Stimulated activated CD4-positive, alpha-beta T cell treated with anti-CD3 and anti-CD28 coated beads, Interleukin-15, amount 100 ng/mL, for 24 hours (primary cell): ENCODE results near the gene ZDHHC7.
"Not testable (repeated sequence)": the region's sequence is repeated elsewhere in the genome, so short reads cannot be mapped to it uniquely, and the experiment has no call there.

Source experiments
- DNase-seq: peaks from one replicate; pipeline ENCODE4 v3.0.0-alpha.2; 2020

The ZDHHC7 gene

DNA sequence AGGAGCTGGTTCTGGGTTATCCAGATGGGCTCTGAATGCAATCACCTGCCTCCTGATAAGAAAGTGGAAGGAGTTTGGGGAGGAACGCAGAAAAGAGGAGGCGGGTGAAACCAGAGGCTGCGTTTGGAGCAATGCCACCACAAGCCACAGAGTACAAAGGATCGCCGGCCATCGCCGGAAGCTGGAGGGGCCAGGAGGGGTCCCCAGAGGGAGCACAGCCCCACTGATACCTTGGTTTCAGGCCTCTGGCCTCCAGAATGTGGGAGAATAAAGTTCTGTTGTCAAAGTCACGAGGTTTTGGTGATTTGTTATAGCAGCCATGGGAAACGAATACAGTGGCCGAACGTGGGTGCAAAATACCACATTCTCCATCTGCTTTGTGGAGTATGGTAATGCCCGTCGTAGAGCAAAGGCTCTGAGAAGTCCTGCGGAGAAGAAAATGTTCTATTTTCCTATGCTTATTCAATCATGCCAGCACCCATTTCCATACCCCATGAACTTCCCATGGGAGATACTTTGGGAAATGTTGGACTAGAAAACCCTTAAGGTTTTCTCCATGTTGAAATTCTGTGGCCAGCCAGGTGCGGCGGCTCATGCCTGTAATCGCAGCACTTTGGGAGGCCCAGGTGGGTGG, 51.4 kb downstream of the ZDHHC7 start:
- no peak for DNase-seq

DNA sequence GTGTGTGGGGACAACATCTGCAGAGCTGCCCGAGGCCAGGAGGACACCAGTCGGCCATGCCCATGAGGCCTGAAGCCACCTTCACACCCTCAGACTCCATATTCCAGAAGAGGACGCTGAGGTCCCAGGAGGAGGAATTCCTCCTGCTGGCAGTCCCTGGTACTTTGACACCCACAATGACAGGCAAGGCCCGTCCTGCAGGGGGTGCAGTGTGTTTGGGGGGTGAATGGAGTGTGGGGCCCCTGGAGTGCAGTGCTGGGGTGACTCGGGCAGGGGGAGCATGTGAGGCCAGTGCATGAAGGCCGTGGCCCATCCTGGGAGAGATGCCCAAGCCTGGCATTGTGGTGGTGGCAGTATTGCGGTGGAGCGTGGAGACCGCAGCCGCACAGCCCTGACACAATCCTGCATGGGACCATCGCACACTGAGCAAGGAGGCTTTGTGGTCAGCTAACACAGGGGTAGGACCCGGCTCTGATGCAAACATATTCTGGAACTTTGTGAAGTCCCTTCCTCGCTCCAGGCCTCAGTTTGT, 52.2 kb downstream of the ZDHHC7 start:
- DNase-seq: no peak

DNA sequence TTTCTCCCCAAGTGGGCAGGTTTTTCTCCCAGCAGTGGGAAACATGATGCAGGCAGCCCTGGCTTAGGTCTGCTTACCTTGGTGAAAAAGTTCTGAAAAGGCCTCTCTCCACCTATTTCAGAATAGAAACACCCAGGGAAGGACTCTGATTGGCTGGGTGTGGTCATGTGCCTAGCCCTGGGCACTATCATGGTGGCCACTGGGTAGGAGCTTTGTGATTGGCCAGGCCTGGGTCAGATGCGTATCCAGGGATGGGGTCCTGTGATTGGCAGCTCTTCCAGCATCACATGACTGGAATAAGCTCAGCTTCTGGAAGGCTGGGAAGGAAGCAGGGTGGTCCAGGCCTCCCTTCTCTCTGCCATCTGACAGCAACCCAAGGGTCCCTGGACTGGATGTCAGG, 53.5 kb downstream of the ZDHHC7 start:
- DNase-seq: no peak

DNA sequence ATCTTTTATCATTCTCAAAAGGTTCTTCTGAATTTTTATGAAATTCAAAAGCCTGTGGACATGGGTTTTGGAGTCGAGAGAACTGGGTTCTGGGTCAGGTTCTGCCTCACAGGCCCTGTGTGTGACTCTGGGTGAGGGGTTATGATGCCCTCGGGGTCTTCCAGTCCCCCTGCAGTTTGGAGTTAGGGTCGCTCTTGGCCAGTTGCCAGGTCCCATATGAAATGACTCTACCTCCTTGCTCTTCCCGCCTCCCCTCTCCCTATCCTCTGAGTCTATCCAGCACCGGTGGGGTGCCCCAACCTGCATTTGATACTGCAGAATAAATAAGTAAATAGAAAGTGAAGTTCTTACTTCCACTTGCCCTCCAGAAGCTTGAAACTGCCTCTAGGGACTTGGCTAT, 54.1 kb downstream of the ZDHHC7 start:
- no peak for DNase-seq

DNA sequence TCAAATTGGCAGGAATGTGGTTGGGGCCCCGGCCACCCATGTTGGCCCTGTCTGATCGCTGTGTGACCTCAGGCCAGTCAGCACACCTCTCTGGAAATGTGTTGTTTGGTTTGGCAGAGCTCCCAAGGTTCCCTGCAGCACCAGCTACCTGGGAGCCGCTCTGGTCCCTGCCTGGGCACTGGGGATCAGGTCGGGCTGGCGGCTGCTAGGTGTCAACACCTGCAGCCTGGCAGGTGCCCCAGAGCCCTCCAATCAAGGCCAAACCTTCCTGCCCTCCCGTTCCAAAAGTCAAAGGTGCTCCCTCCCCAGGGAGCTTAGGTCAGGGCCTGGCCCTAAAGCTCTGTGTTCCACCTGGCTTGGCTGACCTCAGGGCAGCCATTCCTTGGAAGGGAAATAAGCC, 55.9 kb downstream of the ZDHHC7 start:
- no peak for DNase-seq

DNA sequence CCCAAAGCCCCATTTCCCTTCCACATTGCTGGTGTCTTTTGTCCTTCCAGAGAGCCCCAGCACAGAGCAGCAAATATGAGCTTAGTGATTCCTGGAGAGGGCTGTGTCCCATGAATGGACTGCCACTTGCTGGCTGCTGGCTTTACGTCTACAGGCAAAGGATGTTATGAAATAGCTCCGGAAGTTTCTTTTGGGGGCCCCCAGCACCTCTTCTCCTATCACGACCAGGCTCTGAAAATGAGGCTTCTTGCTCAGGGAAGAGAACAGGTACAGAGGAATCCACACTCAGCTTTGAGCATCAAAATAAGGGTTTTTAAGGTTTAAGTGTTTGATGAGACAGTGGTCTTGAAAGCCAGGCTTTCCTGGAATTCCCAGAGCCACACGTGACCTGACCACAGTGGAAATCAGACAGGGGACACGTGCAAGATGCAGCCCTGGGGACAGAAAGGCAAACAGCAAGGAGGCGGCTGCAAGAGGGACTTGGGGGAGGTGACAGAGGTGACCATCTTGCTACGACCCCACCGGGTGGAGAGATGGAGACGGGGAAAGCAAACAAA, 58.1 kb downstream of the ZDHHC7 start:
- DNase-seq: no peak

DNA sequence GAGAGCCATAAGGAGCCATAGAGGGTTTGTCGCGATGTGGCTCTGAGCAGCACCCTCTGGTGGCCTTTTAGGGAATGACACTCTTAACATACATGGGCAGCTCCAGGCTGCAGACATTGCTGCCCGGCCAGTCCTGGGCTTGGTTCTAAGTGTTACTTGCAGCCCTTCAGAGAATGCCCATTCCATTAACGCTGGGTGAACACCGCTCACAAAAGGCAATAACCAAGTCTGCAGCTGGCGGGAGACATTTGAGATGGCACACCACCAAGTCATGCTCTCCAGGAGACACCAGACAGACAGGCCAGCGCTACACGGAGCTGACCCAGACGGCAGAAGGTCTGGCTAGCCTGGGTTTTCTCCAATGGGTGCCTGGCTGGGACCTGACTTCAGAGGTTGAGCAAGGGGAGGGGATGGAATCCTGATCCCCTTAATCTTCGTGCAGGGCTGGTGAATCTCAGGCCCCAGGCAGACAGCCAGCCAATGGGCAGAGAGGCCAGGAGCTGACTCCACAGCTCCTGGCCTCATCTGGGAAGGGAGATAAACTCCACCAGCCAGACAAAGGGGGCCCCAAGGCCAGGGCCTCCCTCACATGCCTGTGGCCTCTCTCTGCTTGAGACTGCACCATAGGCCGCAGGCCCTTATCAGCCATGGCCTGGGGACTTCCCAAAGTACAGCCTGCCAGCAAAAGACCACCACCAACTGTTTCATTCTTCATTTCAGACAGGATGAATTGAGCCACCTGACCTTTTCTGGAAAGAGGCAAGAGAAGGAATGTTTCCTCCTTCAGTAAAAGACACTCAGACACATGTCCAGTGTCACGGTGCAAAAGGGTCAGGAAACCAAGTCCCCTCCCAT, 58.8 kb downstream of the ZDHHC7 start:
- DNase-seq: peak; percentile 76

DNA sequence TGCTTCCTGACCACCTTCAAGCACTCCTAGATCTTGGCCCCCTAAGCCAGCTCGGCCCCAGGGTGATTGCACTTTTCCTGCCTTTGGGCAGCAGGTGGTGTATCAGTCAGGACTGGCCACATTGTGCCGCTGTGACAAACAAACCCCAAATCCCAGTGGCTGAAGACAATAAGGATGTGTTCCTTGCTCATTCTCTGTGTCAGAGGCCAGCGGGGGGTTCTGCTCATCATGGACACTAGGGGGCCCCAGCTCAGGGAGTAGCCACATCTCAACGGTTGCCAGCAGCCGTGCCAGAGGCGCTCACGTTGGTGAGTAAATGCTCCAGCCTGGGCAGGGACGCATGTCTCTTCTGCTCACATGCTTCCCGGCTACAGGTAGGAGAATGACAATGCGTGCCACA, 60.4 kb downstream of the ZDHHC7 start:
- peak; percentile 66 for DNase-seq

DNA sequence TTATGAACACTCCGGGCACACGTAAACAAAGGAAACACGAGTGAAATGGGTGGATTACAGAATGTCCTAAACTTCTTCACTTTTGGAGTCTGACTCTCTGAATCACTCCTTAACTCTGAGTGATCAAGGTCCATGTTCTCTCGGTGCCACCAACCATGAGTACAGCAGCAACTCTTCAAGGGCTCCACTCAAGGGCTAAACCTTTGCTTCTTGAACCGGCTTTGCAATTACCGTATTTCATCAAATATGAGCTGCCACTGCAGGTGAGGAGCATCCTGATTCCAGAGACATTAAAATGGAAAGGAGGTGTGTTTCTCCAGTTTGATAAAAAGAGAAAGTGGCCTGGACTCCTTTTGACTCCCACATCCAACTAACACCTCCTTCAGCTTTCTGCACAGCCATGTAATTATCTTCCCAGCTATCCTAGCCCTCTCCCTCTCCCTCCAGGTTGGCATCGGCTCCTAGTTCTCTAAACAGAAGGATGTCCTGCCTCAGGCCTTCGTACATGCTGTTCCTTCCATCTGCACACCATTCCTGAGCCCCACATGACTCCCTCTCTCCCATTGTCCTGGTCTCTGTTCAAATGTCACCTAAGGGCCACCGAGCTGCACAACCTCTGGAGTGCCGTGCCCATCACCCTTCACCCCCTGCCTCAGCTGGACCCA, 61.4 kb downstream of the ZDHHC7 start:
- DNase-seq: no peak

DNA sequence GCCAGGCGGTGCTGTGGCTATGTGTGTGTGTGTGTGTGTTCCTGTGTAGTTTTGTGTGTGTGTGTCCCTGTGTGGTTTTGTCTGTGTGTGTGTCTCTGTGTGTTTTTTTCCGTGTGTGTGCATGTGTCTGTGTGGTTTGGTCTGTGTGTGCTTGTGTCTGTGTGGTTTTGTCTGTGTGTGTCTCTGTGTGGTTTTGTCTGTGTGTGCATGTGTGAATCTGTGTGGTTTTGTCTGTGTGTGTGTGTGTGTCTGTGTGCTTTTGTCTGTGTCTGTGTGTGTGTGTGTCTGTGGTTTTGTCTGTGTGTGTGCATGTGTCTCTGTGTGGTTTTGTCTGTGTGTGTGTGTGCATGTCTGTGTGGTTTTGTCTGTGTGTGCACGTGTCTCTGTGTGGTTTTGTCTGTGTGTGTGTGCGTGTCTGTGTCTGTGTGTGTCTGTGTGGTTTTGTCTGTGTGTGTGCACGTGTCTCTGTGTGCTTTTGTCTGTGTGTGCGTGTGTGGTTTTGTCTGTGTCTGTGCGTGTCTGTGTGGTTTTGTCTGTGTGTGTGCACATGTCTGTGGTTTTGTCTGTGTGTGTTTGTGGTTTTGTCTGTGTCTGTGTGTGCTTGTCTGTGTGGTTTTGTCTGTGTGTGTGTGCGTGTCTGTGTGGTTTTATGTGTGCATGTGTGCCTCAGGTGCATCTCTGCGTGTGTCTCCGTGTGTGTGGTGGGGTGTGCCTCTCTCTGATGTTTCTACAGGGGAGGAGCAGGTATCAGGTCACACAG, 62.3 kb downstream of the ZDHHC7 start:
- DNase-seq: no peak

DNA sequence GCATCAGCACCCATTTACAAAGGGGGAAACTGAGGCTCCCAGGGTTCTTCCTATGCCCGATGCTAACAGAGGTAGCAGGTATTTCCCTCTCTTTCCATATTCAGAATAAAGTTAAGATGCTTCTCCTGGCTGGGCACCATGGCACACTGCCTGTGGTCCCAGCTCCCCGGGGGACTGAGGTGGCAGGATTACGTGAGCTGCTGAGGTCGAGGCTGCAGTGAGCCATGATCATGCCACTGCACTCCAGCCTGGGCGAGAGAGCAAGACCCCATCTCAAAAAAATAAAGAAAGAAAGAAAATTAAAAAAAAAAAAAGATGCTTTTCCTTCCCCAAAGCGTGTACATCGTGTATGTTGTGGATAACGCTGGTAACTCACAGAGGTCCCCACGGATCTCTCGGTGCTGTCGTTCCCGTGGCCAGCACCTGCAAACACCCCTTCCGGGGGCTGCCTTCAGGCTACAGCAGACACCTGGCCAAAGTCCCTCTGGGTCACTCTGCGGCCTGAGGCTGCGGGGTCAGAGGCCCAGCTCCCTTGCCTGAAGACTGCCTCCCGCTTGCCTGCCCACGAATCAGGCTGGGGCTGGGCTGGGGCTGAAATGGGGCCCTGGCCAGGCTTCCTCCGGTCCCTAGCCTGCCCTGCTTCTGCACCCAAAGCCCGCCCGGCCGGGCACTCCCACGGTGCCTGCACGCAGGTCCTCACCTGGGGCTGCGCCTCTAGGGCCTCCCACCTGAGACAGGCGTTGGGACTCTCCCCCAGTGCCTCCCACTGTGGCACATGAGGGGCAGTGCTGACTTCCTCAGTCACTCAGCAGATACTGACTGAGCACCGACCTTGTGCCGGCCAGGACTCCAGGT, 63.1 kb downstream of the ZDHHC7 start:
- DNase-seq: no peak

DNA sequence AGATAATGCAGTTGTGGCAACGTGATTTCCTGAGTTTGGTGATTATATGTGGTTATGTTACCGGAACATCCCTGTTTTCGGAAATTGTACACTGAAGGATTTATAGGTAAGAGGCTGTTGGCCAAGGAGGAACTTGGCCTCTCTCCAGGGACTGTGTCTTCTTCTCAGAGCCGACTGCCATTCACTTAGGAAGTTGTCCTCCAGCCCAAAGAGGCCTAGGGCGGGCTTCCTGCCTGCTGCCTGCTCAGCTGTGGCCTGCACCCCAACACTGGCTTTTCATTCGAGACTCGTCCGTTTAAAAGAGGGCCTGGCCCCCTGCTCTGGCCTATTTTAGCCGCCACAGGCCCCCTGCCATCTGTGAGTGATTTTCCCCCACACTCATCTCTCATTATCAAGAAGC, 64.3 kb downstream of the ZDHHC7 start:
- DNase-seq: no peak

DNA sequence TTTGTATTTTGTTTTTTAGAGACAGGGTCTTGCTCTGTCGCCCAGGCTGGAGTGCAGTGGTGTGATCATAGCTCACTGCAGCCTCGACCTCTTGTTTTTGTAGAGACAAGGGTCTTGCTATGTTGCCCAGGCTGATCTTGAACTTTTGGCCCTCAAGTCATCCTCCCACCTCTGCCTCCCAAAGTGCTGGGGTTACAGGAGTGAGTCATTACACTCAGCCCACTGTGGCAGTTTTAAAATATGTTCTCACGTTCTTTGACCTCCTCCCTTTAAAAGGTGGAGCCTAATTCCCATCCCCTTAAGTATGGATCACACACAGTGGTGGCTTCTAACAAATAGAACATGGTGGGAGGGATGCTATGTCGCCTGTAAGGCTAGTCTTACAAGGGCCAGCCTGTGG, 67.7 kb downstream of the ZDHHC7 start:
- DNase-seq: no peak

DNA sequence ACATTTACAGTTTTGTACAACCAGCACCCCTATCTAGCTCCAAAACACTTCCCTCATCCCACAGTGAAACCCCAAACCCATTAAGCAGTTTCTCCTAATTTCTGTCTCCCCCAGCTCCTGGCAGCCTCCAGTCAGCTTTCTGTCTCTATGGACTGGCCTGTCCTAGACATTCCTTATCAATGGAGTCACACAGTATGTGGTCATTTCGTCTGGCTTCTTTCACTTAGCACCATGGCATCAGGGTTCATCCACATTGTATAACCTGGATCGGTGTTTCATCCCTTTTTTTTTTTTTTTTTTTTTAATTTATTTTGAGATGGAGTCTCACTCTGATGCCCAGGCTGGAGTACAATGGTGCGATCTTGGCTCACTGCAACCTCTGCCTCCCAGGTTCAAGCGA, 68.5 kb downstream of the ZDHHC7 start:
- no peak for DNase-seq

DNA sequence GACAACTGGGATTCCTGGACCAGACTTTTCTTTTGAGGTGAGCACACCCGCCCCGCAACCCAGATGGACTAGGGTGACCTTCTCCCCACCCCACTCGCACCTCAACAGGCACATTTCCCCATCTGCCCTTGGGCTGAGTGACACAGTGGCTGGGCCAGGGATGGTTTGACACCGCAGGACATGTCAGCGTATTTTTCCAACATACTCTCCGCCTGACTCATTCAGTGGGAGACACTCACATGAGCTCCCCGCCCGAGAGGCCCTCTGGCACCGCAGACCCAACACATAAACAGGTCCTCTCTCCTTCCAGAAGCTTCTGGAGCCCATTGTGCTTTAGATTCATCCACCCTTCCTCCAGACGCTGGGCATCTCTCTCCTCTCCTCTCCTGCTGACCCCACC, 69.4 kb downstream of the ZDHHC7 start:
- no peak for DNase-seq

DNA sequence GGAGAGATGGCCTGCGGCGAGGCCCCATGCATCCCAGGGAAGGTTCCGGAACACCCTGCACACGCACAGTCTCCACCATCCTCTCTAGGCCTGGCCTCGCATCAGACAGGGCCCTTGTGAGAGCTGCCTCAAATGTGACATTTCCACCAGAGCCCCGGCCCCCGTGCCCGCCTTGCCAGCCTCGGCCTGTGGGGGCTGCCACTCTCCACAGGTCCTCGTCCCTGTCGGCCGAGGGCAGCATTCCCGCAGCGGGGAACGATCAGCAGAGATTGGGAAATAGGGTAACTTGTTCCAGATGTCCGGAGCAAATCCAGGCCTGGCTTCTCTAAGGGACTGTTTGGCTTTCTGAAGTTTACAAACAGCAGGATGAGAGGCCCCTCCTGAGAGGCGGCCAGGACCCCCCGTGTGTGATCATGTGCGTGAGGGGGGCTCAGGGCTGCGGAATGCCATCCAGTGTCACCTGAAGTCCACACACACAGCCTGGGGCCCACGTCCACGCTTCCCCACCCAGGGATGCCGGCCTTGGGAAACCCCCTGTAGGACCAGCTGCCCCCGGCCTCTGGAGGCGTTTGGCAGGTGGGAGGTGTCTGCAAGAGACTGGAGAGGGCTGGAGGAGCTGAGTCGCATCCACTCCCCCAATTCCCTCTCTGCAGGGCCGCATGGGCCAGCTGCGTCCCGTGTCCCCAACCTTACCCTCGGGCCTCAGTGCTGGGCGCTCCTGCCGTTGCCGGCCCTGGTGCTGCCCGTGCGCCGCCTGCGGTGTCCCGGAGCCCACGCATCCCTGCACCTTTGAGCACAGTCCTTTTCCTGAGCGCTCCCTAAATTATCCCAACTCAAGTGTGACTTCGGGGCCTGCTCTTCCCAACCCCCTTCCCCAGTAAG, 70.4 kb downstream of the ZDHHC7 start:
- no peak for DNase-seq

DNA sequence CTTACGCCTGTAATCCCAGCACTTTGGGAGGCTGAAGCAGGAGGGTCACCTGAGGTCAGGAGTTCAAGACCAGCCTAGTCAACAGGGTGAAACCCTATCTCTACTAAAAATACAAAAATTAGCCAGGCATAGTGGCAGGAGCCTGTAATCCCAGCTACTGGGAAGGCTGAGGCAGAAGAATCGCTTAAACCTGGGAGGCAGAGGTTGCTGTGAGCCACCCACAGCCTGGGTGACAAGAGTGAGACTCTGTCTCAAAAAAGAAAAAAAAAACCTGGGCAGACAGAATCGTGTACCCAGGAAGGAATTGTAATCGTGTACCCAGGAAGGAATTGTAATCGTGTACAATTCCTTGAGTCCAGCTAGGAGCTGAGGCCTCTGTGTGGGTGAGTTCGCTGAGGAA, 72.7 kb downstream of the ZDHHC7 start:
- DNase-seq: not testable (repeated sequence)

DNA sequence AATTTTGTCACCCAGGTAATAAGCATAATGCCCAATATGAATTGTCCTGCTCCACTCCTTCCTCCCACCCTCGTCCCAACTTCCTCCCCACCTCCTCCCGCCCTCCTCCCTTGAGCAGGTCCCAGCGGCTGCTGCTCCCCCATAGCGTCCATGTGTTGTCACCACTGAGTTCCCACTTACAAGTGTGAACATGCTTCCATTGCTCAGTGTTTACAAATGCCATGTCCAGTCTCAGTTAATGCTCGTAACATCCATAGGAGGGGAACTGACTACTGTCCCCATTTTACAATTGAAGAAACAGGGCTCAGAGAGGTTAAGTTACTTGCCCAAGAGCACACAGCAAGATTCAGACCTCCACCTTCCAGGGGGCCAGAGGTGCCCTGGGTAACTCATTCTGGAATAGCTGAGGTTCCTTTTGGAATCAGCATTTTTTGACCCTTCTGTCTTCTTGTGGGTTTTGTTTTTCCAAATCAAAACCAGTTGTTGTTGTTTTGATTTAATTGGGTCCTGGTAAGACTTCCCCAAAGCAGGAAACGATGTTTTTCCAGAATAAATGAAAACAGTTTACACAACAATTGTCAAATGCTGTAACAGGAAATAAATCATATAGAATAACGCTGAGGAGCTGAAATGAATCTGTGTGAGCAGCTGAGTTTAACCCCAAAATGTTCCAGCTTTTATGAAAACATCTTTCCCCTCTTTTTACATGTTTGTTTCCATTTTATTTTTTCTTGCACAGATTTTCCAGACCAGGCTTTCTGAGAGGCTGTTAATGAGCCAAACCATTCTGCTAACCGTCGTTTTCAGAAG, 73.9 kb downstream of the ZDHHC7 start:
- DNase-seq: no peak

DNA sequence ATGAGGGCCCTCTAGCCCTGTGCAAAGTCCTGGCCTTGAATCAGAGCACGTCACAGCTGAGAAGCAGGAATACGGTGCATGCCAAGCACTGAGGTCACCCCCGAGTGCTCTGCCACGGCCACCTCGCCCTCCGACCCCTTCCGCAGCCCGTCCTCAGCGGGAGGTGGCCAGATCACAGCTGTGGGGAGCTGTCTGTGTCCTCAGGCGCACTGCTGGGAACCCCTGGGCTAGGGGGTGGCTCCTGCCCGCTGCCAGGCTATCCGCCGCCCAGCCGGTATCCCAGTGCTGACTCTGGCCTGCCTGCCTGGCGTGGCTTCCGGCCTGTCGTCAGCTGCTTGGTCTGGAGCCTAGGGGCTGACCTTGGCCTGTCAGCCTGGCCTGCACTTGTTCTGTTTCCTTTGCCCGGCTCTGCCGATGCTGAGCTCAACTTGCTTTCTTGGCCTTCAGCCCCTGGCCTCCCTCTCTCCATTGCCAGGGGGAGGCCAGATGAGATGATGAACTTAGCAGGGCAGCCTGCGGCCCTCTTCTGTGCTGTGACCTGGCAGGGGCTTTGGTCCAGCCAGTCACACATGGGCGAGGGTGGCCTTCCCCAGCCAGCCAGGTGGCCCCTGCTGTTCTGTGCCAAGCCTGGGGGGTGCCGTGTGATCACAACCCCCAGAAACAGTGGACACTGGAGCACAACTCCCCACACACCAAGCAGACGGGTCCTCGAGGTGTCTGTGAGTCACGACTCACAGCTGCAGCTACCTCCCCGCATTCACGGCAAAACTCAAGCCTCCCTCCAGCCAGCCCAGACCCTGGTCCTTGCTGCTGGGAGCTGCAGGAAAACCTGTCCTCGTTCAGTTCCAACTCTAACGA, 77.3 kb downstream of the ZDHHC7 start:
- DNase-seq: no peak
